HG03060 (cell line): ENCODE data around the gene RIN1.
"Not testable (repeated sequence)": the region's sequence is repeated elsewhere in the genome, so short reads cannot be mapped to it uniquely, and the experiment has no call there.

Source experiments
- ATAC-seq: cut with Tn5 transposase; IDR thresholded peaks from one replicate; pipeline ENCODE4 v1.9.1; 2021; ENCODE audit warnings: low read depth, moderate number of reproducible peaks; ENCODE audit not compliant: unreplicated experiment

Gene RIN1

DNA sequence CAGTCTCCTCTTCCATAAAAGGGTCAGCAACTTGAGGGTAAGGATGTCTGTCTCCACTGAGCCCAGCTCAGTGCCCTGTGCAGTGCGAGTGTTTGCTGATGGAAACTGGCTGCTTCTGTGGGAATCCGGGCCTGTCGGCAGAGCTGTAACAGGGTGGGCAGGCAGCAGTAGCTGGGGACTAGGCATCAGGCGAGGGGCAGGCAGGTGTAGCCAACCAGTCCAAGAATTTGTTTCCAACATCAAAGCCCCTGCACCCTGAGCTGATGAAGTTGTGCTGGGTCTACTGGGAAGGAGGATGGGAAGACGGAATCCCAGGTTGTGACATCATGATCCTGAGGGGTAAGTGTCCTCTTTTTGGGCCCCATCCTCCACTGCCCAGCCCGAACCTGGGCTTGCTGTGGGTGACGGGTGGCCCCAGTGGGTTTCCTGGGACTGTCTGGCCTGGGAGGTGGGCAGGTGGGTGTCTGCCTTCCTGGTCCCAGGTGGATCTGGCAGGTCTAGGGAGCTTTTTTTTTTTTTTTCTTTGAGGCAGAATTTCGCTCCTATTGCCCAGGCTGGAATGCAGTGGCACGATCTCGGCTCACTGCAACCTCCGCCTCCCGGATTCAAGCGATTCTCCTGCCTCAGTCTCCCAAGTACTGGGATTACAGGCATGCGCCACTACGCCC lies 24.3 kb upstream of the RIN1 start:
- no peak for ATAC-seq

DNA sequence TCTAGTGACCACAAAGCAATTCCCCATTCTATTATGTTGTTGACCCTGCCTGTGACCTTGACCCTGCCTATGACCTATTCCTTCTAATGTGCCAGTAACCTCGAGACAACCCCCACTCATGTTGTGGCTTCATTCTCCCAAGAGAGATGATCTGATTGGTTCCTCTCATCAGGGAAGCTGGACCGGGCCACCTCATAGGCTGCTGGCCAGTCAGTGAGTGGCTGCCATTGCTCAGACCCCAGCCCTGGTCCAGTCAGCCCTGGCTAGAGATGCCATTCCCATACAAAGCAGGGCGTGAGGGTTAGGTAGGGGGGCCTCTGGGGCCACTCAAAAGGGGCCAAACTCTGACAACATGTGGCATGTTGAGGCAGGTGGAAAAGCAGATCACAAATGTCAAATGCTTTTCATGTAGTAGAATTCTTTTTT lies 23.4 kb upstream of the RIN1 start:
- ATAC-seq = no peak

DNA sequence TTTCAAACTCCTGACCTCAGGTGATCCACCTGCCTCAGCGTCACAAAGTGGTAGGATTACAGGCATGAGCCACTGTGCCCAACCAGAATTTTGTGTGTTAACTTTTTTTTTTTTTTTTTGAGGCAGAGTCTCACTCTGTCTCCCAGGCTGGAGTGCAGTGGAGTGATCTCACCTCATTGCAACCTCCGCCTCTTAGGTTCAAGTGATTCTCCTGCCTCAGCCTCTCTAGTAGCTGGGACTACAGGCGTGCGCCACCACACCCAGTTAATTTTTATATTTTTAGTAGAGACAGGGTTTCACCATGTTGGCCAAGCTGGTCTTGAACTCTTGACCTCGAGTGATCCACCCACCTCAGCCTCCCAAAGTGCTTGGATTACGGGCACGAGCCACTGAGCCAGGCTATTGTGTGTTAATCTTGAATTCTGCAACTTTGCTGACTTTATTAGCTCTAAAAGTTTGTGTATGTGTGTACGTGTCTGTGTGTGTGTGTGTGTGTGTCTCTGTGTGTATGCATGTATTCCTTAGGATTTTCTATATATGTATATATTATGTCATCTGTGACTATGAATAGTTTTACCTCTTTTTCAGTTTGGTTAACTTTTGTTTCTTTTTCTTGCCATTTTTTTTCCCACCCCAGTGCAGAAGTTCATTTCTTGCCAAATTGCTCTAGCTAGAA lies 14.5 kb upstream of the RIN1 start:
- not testable (repeated sequence) for ATAC-seq

DNA sequence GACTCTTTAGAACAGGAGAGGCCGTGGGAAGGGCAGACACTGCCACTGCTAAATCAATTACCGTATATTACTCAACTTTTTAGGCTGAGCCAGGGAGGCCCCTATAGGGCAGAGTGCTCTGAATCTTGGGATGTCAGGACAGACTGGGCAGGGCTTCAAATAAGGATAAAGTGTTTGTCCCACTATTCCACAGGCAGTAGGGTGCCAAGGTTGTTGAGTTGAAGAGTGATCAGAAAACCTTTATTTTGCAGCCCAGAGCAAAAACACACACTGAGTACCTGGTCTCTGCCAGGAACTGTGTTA lies 12.8 kb upstream of the RIN1 start:
- ATAC-seq = no peak

DNA sequence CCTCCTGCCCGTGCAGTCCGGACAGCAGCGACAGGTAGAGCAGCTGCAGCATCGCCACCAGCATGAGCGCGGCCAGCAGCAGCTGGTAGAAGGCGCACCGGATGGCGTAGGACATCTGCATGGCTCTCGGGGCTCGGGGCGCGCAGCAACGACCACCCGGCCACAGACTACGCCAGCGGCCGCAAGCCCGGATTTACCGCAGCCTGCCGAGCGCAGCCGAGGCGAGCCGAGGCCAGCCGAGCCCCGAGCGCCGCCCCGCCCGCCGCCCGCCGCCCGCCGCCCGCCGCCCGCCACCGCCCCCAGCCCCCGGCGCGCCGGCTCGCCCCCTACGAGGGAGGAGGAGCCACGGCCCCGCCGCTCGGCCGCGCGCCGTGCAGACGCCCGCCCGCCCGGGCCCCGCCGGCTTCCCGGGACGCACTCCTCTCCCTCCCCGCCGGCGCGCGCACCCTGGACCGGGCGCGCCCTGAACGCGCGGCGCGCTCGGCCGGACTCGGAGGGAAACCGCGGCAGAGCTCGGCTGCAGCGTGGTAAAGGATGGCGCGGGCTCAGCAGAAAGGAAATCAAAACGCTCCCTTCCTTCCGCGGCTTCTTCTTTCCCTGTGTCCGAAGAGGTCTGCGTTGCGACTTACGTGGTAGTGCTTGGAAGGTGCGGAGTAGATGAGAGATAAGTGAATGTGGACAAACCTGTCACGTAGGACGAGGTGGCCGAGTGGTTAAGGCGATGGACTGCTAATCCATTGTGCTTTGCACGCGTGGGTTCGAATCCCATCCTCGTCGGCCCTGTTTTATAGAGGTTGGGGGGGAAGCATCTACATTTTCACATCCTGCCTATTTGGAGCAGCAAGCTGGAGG lies 11.4 kb upstream of the RIN1 start, which contains the start of gene B4GAT1:
B4GAT1 (minus strand) TSS at position 205 of the 852 bp plus-strand sequence; CDS start at position 121, 84 bp downstream.
- ATAC-seq = no peak

DNA sequence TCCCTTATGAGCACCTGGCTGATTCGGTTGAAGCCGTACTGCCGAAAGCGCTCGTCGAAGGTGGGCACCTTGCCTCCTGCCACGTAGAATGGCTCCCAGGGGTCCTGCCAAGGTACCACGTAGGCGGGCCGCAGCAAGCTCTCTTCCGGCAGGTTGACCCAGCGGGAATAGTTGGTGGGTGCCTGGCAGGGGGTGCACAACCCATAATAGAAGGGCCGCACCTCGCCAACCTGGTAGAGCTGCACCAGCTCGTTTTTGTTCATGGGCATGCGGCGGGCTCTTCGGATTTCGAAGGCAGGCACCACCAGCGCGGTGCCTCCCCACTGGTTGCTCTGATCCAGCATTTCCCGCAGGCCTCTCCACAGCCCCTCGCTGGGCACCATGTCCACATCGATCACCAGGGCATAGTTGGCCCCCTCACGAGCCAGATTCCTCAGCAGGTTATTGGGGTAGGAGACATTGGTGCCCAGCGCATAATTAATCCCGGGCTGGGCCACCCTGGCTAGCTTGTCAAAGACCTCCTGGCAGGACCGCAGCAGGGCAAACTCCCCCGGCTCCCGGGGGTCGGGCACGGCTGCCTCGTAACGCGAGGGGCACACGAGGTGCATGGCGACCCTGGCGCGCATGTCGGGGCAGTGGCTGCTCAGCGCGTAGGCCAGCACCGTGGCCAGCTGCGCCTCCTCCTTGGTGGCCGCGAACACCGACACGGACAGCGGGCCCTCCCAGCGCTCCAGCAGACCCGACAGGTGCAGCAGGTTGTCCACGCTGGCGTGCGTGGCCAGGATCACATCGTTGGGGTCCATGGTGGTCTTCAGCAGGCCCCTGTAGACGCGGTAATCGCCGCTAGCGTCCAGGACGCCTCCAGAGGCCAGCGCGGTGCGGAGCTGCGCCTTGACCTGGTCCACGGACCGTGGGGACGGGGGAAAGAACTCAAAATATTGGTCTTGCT lies 10.5 kb upstream of the RIN1 start:
- no peak for ATAC-seq

DNA sequence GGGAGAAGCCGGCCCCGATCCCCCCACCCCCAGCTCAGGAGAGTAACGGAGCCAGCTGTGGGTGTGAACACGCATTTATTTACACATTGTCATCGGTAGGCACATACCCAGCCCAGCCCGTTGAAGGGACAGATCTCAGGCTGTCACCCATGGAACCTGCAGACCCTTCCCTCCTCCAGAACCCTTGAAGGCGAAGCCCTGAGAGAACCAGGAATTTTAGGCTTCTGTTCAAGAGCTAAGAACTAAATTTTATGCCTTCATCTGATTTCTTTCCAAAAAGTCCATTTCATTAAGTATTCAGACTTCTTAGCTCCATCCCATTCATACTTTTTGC lies 9.0 kb upstream of the RIN1 start:
- peak; percentile 6 for ATAC-seq

DNA sequence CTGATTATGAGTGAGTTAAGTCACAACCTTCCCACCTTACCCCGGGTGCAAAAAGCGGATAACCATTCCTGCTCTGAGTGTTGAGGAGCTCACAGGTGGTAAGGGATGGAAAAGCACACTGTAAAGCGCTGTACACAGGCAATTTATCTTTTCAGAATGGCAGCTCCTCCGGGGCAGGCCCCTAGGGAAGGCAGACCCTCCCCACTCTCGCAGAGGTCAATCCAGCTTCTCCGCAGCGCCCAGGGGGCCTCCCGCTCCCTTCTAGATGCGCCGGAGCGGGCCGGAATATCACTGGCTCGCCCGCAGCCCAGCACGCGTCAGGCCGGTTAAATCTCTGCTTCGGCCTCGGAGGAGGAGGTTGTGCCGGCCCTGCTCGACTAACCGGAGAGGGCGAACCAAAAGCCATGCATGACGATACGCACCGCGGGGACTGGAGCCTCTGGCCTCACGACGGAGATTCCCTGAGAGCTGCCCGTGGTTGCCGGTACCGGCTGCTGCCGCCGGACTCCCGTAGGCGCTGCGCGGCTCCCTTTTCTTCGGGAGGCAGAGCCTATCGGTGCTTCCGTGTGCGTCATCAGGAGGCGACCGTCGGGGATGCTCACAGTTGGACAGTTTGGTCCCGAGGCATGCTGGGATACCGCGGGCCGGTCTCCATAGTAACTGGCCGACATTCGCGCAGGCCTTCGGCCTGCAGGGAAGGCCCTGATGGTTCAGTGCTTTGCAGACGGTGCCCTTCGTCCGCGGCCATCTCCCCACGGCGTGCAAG lies 8.5 kb upstream of the RIN1 start, which contains the start of gene BRMS1:
BRMS1 (minus strand) TSS at position 555 of the 766 bp plus-strand sequence. CDS start 2,870 bp downstream, outside the sequence.
- ATAC-seq = peak; percentile 49

DNA sequence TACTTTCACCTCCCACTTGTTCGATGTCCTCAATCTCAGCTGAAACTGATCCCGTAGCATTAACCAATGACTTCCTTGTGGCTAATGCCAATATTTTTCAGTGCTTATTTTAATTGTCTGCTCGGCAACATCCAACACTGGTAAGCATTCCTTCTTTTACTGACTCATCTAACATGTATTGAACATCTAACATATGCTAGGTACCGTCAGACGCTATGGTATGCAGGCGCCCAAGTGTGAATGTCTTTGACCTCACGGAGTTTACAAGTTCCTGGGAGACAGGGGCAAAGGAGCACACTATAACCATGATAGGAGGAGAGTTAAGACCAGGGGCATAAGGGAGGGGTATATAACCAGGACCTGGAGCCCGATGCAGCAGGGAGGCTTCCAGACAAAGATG lies 6.9 kb upstream of the RIN1 start:
- no peak for ATAC-seq

DNA sequence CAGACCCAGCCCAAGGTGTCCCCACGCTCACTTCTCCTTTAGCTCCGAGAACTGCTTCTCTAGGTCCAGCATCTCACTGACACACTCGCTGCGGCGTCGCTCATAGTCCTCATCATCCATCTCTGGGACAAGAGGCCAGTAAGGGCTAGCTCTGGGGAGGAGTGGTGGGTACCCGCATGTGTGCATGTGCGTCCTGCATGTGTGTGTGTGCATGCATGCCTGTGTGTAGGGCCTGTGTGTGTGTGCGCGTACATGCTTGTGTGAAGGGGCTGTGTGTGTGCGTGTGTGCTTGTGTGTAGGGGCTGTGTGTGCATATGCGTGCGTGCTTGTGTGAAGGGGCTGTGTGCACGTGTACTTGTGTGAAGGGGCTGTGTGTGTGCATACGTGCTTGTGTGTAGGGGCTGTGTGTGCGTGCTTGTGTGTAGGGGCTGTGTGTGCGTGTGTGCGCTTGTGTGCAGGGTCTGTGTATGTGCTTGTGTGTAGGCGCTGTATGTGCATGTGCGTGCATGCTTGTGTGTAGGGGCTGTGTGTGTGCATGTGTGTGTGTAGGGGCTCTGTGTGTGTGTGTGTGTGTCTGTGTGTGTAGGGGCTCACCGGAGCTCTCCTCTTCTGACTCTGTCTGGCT lies 5.4 kb upstream of the RIN1 start:
- ATAC-seq = no peak

DNA sequence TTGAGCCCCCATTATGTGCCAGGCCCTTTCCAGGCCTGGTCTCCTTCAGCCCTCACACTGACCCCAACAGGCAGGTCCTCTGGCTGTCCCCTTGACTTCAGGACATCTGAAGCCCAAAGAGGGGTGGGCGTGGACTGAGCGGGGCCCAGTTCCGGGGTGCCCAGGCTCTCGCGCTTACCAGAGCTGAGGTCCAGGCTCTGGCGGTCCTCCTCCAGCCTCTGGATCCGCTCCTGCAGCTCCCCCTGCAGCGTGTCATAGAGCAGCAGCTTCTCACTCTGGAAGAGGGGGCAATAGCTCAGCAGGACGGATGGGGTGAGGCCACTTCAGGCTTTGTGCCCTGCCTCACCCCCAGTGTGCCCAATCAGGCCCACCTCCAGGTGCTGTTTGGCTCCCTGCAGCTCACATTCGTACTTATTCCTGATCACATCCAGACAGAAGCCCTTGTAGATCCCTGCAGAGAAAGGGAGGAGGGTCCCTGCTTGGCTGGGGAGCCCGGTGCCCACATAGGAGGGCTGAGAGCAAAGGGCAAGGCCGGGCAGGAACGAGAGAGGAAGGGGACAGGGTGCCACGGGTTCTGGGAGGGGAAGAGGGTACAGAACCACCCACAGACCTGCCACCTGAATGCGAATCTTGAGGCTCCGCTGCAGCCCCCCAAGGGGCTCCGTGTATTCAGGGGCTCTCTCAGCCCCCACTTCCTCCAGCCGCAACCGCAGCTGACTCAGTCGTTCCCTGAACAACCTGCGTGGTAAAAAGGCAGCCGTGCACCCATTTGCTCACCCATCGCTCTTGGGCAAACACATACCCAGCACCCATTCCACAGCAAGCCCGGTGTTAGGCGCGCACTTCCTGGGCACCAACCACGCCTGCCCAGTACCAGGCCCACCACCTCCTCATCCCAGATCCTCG lies 4.6 kb upstream of the RIN1 start:
- ATAC-seq = no peak

DNA sequence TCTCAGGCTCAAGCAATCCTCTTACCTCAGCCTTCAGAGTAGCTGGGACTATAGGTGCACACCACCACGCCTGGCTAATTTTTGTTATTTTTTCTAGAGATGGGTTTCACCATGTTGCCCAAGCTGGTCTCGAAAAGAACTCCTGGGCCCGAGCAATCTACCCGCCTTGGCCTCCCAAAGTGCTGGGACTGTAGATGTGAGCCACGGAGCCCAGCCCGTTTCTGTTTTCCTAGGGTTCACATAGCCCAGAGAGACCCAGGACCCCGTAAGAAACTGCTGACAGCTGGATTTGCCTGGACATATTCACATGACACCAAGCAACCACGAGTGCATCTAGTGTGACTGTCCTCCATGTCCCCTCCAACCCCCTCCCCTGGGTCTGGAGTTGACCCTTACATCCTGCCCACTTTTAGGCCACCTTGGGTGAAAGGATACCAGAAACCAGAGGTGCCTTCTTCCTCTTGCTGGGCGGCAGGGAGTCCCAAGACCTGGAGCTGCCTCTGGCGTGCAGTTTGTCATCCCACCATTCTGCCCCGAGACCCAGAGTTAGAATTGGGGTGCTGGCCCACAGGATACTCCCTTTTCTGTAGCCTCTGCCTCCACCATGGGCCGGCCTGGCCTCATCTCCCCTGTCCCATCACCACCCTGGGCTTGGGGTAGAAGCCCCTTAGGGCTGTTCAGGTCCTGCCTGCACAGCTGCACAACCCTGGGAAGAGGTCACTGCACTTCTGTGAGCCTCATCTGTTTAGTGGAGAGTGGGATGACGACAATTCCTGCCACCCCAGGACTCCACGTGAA lies 3.7 kb upstream of the RIN1 start:
- no peak for ATAC-seq

DNA sequence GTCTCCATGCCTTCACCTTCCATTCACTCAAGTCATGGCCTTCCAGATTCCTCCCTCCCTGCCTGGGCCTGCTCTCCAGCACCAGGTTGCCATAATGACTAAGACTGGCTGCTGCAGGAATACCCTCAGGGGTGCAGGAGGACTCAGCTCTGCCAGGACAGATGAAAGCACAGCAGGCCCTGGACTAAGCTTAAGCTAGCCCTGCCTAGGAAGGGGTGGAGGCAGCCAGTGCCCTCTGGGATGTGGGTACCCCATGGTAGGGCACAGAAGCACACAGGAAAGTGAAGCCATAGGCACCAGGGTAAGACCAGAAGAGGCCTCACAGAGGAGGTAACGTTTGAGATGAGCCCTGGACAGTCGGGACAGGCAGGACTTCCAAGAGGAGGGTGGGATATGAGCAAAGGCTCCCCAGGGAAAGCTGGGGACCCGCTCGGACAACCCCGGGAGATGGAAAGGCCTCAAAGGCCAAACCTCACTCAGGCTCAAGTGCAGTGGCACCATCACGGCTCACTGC lies 3.0 kb upstream of the RIN1 start:
- ATAC-seq = no peak

DNA sequence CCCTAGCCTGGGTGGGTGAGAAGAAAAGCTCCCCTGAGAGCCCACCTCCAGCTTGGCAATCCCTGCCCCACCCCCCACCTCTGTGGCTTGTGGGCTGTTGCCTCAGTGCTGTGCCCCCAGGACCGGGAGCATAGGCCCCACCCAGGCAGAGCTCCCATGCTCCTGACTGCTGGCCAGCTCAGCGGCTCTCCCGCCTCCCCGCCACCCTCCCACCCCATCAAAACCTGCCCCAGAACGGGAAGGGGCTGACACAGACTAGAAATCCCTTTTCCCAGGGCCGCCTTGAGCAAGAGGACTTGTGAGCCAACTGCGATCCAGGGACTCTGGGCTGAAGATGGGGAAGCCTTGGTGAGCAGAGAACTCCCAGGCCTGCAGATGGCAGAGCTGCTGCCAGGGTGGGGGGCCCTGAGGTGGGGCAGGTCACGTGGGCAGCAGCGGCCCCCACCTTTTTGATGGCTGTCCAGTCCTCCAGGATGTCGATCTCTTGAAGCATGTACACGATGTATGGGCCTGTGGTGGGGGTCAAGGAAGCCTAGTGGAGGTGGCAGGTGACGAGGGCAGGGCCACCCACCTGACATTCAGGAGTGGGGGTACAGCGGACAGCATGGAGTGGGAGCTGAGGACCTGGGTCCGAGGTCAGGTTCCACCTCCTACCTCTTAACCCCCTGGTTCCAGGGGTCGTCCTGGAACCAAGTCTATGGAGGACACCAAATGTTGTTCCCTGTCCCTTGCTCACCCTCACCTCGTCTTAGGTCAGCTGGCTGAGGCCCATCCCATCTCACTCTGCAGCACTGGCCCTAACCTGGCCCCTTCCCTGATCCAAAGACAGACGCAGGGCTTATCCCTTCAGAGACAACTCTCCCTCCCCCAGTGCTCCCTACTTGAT lies 2.3 kb upstream of the RIN1 start:
- no peak for ATAC-seq

DNA sequence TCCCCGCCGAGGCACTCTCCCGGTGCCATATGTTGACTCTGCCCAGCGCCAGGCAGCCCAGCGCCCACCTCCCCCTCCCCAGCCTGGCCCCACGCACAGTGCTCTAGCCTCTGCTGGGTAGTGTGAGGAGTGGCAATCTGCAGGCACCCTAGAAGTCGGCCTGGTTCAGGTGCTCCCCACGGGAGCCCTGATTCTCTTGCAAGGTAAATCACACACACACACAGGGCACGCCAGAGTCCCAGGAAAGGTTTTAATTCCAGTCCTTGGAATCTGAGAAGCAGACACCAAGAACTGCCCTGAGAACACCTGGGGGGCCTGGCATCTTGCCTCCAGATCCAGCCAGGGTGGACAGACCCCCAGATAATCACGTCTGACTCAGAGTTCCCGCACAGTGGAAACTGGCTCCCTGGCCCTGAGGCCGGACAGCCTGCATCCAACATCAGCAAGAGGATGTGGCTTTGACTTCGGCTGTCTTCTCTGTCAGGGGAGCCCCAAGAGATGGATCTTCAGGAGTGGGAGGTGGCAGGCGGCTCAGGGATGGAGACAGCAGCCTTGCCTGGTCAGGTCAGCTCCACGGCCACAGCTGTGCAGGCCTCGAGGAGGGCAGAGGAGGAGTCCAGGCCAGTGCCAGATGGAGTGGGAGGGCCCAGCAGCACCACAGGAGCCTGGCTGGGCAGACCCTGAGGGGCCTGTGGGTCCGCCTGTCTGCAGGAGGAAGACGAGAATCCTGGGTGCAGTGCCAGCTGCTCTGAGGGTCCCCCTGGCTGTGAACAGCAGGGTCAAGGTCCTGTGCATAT lies 1.1 kb upstream of the RIN1 start:
- no peak for ATAC-seq
